Activated naive CD4-positive, alpha-beta T cell treated with anti-CD3 and anti-CD28 coated beads, Interleukin-2, amount 50 U/mL, for 72 hours (primary cell): Measurements from ENCODE around the gene PLCB4. TPM values are rescaled to one million over a fixed set of nuclear protein-coding genes. Genes with fewer than 3 reads are reported as not detected.
"Not testable (repeated sequence)": the region's sequence is repeated elsewhere in the genome, so short reads cannot be mapped to it uniquely, and the experiment has no call there.

Experiments used
- ATAC-seq, 2 donors: fragments of 150-1000 bp; cut with Tn5 transposase; 2 replicates each; pipeline ENCODE4 v1.10.0; 2021; ENCODE audit warnings: mild to moderate bottlenecking in 2 of 2, moderate library complexity in 2 of 2
- DNase-seq, 2 donors: peaks; one replicate each; pipeline ENCODE4 v3.0.0; 2021 to 2022; ENCODE audit warnings: low spot score in 2 of 2
- H3K27ac Mint-ChIP-seq, 2 donors: one replicate each; pipeline ENCODE4 v1.8.0; 2022; ENCODE audit warnings: mild to moderate bottlenecking in 2 of 2, mixed read lengths in 2 of 2
- H3K36me3 Mint-ChIP-seq, 2 donors: one replicate each; pipeline ENCODE4 v1.8.0; 2022; ENCODE audit warnings: mixed read lengths in 2 of 2
- H3K9me3 Mint-ChIP-seq, 2 donors: one replicate each; pipeline ENCODE4 v1.8.0; 2022; ENCODE audit warnings: mixed read lengths in 2 of 2
- total RNA-seq, 2 donors: library from RNA; stranded (reverse); gene quantifications; one replicate each; pipeline ENCODE4 v1.2.3, GENCODE V29; 2022

Gene PLCB4
- total RNA-seq, 2 donors from 2014 or later, result not detected

DNA sequence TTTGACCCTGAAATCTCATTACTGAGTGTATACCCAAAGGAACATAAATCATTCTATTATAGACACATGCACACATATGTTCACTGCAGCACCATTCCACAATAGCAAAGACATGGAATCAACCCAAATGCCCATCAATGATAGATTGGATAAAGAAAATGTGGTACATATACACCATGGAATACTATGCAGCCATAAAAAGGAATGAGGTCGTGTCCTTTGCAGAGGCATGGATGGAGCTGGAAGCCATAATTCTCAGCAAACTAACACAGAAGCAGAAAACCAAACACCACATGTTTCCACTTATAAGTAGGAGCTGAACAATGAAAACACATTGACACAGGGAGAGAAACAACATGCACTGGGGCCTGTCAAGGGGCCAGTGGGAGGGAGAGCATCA lies 21.0 kb upstream of the PLCB4 start:
- H3K27ac Mint-ChIP-seq, H3K36me3 Mint-ChIP-seq, ATAC-seq, DNase-seq: not testable (repeated sequence)
- peaks cover 6 to 13% of the 10 kb centered on the region in 2 donors for H3K9me3 Mint-ChIP-seq

- no peaks in the 10 kb centered on the region for H3K36me3 Mint-ChIP-seq
- H3K27ac Mint-ChIP-seq, result no peak overlapping the region
- DNase-seq (no peak), ATAC-seq (no peak)
- peaks cover 6 to 22% of the 10 kb centered on the region in 2 donors for H3K9me3 Mint-ChIP-seq
These were observed 17.4 kb upstream of the PLCB4 start for GRCh38 chr20:9051508-9051907.

GRCh38 chr20:9052136-9052535 lies 16.8 kb upstream of the PLCB4 start:
- Mint-ChIP-seq H3K9me3 (peaks cover 6 to 22% of the 10 kb centered on the region in 2 donors), H3K27ac (no peak overlapping the region), H3K36me3 (no peaks in the 10 kb centered on the region)
- DNase-seq, result no peak
- no peak for ATAC-seq

- DNase-seq (no peak), ATAC-seq (no peak)
- Mint-ChIP-seq H3K27ac (no peak overlapping the region), H3K36me3 (no peaks in the 10 kb centered on the region), H3K9me3 (peaks cover 2 to 18% of the 10 kb centered on the region in 2 donors)
These were observed 15.8 kb upstream of the PLCB4 start for GRCh38 chr20:9053108-9053507.

DNA sequence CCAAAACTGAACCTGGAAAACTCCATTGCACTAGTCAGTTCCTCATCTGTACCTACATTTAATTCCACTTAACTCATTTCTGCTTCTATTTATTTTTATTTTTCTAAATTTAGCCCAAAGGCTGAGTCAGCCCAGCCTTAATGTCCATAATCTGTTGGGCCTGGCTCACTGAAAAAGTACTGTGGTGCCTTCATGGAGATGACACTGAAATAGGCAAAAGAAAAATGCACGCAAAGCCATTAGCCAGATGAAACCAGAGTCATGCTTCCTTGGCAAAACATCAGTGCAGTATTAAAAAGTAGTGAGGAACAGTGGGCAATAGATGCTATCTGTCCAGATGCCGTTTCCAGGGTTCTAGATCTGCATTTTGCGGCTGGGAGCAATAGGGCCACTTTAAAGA lies 14.7 kb upstream of the PLCB4 start:
- no peak for DNase-seq
- ATAC-seq, result no peak
- Mint-ChIP-seq H3K36me3 (no peaks in the 10 kb centered on the region), H3K27ac (no peak overlapping the region), H3K9me3 (peaks cover 0 to 12% of the 10 kb centered on the region in 2 donors)

DNA sequence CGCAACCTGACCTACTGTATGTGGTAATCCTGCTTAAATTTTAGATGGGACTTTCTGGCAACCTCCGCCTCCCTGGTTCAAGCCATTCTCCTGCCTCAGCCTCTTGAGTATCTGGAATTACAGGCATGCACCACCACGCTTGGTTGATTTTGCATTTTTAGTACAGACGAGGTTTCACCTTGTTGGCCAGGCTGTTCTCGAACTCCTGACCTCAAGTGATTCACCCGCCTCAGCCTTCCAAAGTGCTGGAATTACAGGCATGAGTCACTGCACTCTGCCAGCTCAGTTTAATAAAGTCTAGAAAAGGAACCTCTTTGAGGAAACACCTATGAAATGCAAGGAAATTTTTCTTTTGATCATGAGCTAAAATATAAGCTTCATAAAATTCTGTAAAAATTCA lies 9.0 kb upstream of the PLCB4 start:
- Mint-ChIP-seq H3K36me3 (no peaks in the 10 kb centered on the region), H3K27ac (no peak overlapping the region), H3K9me3 (peaks cover 0 to 7% of the 10 kb centered on the region in 2 donors)
- ATAC-seq, result no peak
- no peak for DNase-seq

DNA sequence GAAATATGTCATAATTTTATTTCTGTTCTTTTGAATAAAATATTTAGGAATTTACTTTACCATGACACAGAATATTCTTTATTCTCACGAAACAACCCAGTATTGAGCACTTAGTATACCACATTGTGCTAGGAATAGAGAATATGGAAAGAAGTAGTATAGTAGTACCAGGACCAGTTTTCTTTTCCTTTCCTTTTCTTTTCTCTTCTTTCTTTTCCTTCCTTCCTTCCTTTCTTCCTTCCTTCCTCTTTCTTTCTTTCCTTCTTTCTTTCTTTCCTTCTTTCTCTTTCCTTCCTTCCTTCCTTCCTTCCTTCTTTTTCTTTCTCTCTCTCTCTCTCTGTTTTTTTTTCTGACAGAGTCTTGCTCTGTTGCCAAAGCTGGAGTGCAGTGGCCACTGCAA lies 7.5 kb upstream of the PLCB4 start:
- ATAC-seq (no peak), DNase-seq (no peak)
- Mint-ChIP-seq H3K36me3 (no peaks in the 10 kb centered on the region), H3K9me3 (peaks cover 0 to 7% of the 10 kb centered on the region in 2 donors), H3K27ac (no peak overlapping the region)

- H3K9me3 Mint-ChIP-seq, result peaks cover 0 to 7% of the 10 kb centered on the region in 2 donors
- H3K27ac Mint-ChIP-seq, result no peak overlapping the region
- ATAC-seq, result no peak
- DNase-seq, result no peak
- H3K36me3 Mint-ChIP-seq, result no peaks in the 10 kb centered on the region
These were observed 6.8 kb upstream of the PLCB4 start for GRCh38 chr20:9062066-9062465.

DNA sequence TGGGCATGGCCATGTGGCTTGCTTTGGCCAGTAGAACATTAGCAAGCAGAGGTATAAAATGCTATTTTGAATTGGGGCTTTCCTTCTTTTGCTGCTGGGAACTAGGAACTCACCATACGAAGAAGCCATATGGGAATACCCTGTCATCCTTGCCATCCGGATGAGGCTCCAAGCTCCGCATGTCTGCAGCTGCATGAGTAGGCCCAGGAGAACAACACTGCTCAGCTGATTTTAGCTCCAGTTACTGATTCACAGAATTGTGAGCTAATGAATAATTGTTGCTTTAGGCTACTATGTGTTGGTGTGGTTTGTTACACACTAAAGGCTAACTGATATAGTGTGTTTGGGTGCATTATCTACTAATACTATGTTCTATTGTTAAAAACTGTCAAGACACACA lies 2.7 kb upstream of the PLCB4 start:
- DNase-seq, result no peak

DNA sequence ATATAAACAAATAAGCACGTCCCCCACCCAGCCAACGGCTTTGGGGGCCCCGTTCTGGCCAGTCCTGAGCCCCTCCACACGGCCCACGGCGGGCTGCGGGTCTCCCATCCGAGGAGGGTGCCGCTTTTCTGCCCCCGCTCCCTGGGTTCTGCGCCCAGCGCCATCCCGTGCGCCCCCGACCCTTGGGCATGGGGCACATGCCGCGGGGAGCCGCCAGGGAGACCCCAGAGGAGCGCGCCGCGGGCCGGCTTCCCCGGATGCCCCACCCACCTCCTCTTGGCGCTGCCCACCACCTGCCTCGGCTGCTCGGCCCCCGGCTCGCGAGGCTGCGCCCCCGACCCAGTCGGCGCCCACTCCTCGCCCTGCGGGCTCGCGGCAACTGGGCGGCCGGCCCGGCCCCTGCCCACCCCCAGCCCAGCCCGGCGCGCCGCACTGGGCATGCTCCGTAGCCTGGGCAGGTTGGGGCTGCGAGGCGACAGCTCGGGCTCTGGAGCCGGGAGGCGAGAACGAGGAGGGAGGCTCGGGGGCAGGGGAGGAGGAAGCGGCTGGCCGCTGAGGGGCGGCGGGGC lies 570 bp upstream of the PLCB4 start:
- no peak for DNase-seq
- Mint-ChIP-seq H3K36me3 (peaks cover 6 to 11% of the 10 kb centered on the region in 2 donors), H3K27ac (no peak overlapping the region), H3K9me3 (peaks cover 0 to 10% of the 10 kb centered on the region in 2 donors)
- no peak for ATAC-seq

More for the DNA sequence above, 2.7 kb upstream of the PLCB4 start:
- Mint-ChIP-seq H3K9me3 (peaks cover 0 to 10% of the 10 kb centered on the region in 2 donors), H3K27ac (no peak overlapping the region), H3K36me3 (peaks cover 6 to 11% of the 10 kb centered on the region in 2 donors)
- no peak for ATAC-seq

DNA sequence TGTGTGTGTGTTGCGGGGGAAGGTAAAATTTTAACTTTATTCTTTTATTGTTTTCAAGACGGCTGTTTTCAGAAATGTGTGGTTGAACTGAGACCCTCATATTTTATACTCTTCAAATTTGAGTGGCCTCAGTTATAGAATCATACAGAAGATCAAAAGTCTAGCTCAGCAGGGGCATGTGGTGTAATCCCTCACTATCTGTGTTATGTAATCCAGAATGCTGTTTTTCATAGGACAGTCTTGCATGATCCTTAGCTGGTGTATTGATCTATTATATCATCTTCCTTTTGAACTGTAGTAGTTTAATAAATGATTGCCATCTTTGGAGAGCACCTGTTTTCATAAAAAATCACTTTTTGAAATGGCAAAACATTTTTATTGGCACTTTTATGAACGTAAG lies 1.4 kb downstream of the PLCB4 start:
- Mint-ChIP-seq H3K9me3 (peaks cover 0 to 3% of the 10 kb centered on the region in 2 donors), H3K36me3 (peaks cover 6 to 11% of the 10 kb centered on the region in 2 donors), H3K27ac (no peak overlapping the region)
- ATAC-seq (no peak), DNase-seq (no peak)

- Mint-ChIP-seq H3K36me3 (peaks cover 6 to 11% of the 10 kb centered on the region in 2 donors), H3K9me3 (peaks cover 0 to 3% of the 10 kb centered on the region in 2 donors), H3K27ac (no peak overlapping the region)
- ATAC-seq (no peak), DNase-seq (no peak)
These were observed 3.3 kb downstream of the PLCB4 start for GRCh38 chr20:9071976-9072726.

GRCh38 chr20:9072861-9073500 lies 4.1 kb downstream of the PLCB4 start:
- H3K36me3 Mint-ChIP-seq, result peaks cover 6 to 11% of the 10 kb centered on the region in 2 donors
- H3K27ac Mint-ChIP-seq, result no peak overlapping the region
- DNase-seq (no peak), ATAC-seq (no peak)
- H3K9me3 Mint-ChIP-seq, result peaks cover 0 to 3% of the 10 kb centered on the region in 2 donors

- ATAC-seq, result no peak
- no peaks in the 10 kb centered on the region for H3K36me3 Mint-ChIP-seq
- H3K9me3 Mint-ChIP-seq, result no peaks in the 10 kb centered on the region
- DNase-seq, result no peak
- no peak overlapping the region for H3K27ac Mint-ChIP-seq
These were observed 6.6 kb downstream of the PLCB4 start for GRCh38 chr20:9075264-9076095.

DNA sequence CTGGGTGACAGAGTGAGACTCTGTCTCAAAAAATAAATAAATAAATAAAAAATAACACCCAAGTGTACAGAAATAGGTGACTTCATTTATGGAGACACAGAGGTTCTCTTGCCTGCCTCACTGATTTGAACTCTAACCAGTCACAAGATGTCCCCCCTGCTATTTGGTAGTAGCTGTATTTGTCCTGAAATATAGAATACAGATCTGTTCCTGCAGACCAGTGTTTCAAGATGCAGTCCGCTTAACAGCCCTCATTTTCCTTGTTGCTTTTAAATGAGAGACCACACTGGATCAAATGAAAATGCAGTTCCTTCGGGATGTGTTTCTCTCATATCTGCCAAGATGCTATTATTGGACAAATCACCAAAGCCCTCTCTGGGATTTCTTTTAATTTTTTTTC lies 7.6 kb downstream of the PLCB4 start:
- ATAC-seq (no peak), DNase-seq (no peak)
- no peaks in the 10 kb centered on the region for H3K36me3 Mint-ChIP-seq
- no peak overlapping the region for H3K27ac Mint-ChIP-seq
- peaks cover 0 to 5% of the 10 kb centered on the region in 2 donors for H3K9me3 Mint-ChIP-seq

GRCh38 chr20:9078826-9079731 lies 10.2 kb downstream of the PLCB4 start:
- Mint-ChIP-seq H3K9me3 (peaks cover 0 to 5% of the 10 kb centered on the region in 2 donors), H3K27ac (no peak overlapping the region), H3K36me3 (no peaks in the 10 kb centered on the region)
- no peak for DNase-seq
- ATAC-seq, result no peak
